Vagina (tissue), 2 donors: ENCODE data around the gene CCBE1. TPM values are rescaled to one million over a fixed set of nuclear protein-coding genes. Genes with fewer than 3 reads are reported as not detected.

Source experiments
- DNase-seq, 2 donors: peaks; one replicate each; pipeline ENCODE4 v3.0.0-alpha.2; 2017; ENCODE audit errors: extremely low spot score in 2 of 2
- H3K27ac ChIP-seq: fragments of 200-600 bp; sonication (generic); one replicate; pipeline ENCODE4 v1.5.1; 2019
- H3K27me3 ChIP-seq: fragments of 200-600 bp; sonication (generic); one replicate; pipeline ENCODE4 v1.5.1; 2019
- H3K36me3 ChIP-seq, 2 donors: fragments of 200-600 bp; sonication (generic); one replicate each; pipeline ENCODE4 v1.5.1; 2017 to 2019
- H3K4me1 ChIP-seq: fragments of 200-600 bp; sonication (generic); one replicate; pipeline ENCODE4 v1.5.1; 2019
- H3K4me3 ChIP-seq, 2 donors: fragments of 200-600 bp; sonication (generic); 1 replicate in 1 of 2; 2 replicates in 1 of 2; pipeline ENCODE4 v1.5.1; 2016 to 2019
- H3K9me3 ChIP-seq: fragments of 200-600 bp; sonication (generic); one replicate; pipeline ENCODE4 v1.5.1; 2019
- POLR2A ChIP-seq, 2 donors: fragments of 450-650 bp; IDR thresholded peaks; one replicate each; pipeline ENCODE4 v1.6.1; 2017; ENCODE audit warnings: antibody characterized with exemption in 2 of 2, mild to moderate bottlenecking in 2 of 2, moderate library complexity in 2 of 2
- POLR2AphosphoS5 ChIP-seq, 2 donors: sonication (generic); formaldehyde crosslinking; IDR thresholded peaks; one replicate each; pipeline ENCODE4 v1.9.0; 2017; ENCODE audit warnings: antibody characterized with exemption in 2 of 2, mild to moderate bottlenecking in 2 of 2, low read depth in 1 of 2; ENCODE audit not compliant: insufficient read depth in 1 of 2
- intact Hi-C: fragments of 100-400 bp; cut with DNase I; formaldehyde crosslinking; loops from one replicate; pipeline ENCODE4 v1.15.1; 2023
- total RNA-seq: library from RNA; depleted of rRNA; stranded (reverse); fragments of >200 nt; gene quantifications from one replicate; pipeline ENCODE4 v1.2.3, GENCODE V29; 2016
- TF ChIP-seq, protein P1 (sequence below), 3 experiments: fragments of 450-650 bp in 2 of 3; fragments of 200-600 bp in 1 of 3; sonication (generic) in 1 of 3; IDR thresholded peaks; one replicate each; pipeline ENCODE4 v1.5.1; 2017 to 2019; ENCODE audit warnings: antibody characterized with exemption in 3 of 3, mild to moderate bottlenecking in 2 of 3, moderate library complexity in 2 of 3

The CCBE1 gene
- total RNA-seq, 1 donor from 2014 or later, result 2.9 TPM

GRCh38 chr18:59569390-59569791 lies 127.8 kb downstream of the CCBE1 start:
- no peaks in the 10 kb centered on the region for H3K4me1 ChIP-seq

GRCh38 chr18:59567431-59567830 lies 129.8 kb downstream of the CCBE1 start:
- no peak overlapping the region for H3K27ac ChIP-seq
- no peaks in the 10 kb centered on the region for H3K9me3 ChIP-seq
- TF ChIP-seq POLR2A (IDR thresholded peaks at IDR 0.05), result no peak
- no peak for TF ChIP-seq POLR2AphosphoS5 (IDR thresholded peaks at IDR 0.05; ENCODE audit: insufficient read depth in 1 of 2, low read depth in 1 of 2)
- TF ChIP-seq, protein P1, sequence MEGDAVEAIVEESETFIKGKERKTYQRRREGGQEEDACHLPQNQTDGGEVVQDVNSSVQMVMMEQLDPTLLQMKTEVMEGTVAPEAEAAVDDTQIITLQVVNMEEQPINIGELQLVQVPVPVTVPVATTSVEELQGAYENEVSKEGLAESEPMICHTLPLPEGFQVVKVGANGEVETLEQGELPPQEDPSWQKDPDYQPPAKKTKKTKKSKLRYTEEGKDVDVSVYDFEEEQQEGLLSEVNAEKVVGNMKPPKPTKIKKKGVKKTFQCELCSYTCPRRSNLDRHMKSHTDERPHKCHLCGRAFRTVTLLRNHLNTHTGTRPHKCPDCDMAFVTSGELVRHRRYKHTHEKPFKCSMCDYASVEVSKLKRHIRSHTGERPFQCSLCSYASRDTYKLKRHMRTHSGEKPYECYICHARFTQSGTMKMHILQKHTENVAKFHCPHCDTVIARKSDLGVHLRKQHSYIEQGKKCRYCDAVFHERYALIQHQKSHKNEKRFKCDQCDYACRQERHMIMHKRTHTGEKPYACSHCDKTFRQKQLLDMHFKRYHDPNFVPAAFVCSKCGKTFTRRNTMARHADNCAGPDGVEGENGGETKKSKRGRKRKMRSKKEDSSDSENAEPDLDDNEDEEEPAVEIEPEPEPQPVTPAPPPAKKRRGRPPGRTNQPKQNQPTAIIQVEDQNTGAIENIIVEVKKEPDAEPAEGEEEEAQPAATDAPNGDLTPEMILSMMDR (IDR thresholded peaks at IDR 0.05), result no peak
- H3K27me3 ChIP-seq, result no peaks in the 10 kb centered on the region
- no peaks in the 10 kb centered on the region for H3K4me1 ChIP-seq
- no peak overlapping the region for H3K4me3 ChIP-seq
- intact Hi-C loops, result no loop called here
- DNase-seq, result no peak
- no peaks in the 10 kb centered on the region for H3K36me3 ChIP-seq

More at GRCh38 chr18:59569390-59569791, 127.8 kb downstream of the CCBE1 start:
- no peak overlapping the region for H3K27ac ChIP-seq
- no peak overlapping the region for H3K4me3 ChIP-seq
- TF ChIP-seq POLR2AphosphoS5 (IDR thresholded peaks at IDR 0.05; ENCODE audit: insufficient read depth in 1 of 2, low read depth in 1 of 2) (no peak), POLR2A (IDR thresholded peaks at IDR 0.05) (no peak)
- TF ChIP-seq, protein P1 (IDR thresholded peaks at IDR 0.05), result no peak
- no peaks in the 10 kb centered on the region for H3K9me3 ChIP-seq
- H3K36me3 ChIP-seq, result no peaks in the 10 kb centered on the region
- no peak for DNase-seq
- no peaks in the 10 kb centered on the region for H3K27me3 ChIP-seq
- intact Hi-C loops, result no loop called here

- intact Hi-C loops, result no loop called here
- H3K36me3 ChIP-seq, result no peaks in the 10 kb centered on the region
- no peaks in the 10 kb centered on the region for H3K9me3 ChIP-seq
- DNase-seq, result no peak
- no peak overlapping the region for H3K4me3 ChIP-seq
- H3K27ac ChIP-seq, result no peak overlapping the region
- no peaks in the 10 kb centered on the region for H3K4me1 ChIP-seq
- no peaks in the 10 kb centered on the region for H3K27me3 ChIP-seq
- TF ChIP-seq, protein P1 (IDR thresholded peaks at IDR 0.05), result no peak
- no peak for TF ChIP-seq POLR2A (IDR thresholded peaks at IDR 0.05)
- no peak for TF ChIP-seq POLR2AphosphoS5 (IDR thresholded peaks at IDR 0.05; ENCODE audit: insufficient read depth in 1 of 2, low read depth in 1 of 2)
Measured at GRCh38 chr18:59566533-59566971, 130.7 kb downstream of the CCBE1 start.

DNA sequence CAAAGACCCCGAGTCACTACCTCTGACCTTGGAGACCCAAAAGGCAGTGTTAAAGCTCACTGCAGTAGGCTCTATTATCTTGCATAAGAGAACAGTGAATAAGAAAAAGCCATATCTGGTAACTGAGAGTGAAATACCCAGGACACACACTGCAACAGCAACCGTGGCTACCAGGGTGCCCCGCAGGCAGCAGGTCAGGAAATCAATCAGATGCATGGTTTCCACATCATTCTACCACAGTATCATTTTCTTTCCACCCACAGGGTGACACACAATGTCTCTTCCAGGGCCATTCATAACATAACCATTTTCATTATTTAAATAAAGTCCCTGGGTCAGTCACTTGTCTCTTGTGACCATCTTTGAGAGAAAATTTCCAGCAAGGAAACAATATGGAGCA lies 131.3 kb downstream of the CCBE1 start:
- H3K9me3 ChIP-seq, result no peaks in the 10 kb centered on the region
- H3K36me3 ChIP-seq, result no peaks in the 10 kb centered on the region
- no peak overlapping the region for H3K27ac ChIP-seq
- no peak overlapping the region for H3K4me3 ChIP-seq
- H3K27me3 ChIP-seq, result no peaks in the 10 kb centered on the region
- intact Hi-C loops, result no loop called here
- no peak for DNase-seq
- no peaks in the 10 kb centered on the region for H3K4me1 ChIP-seq
- TF ChIP-seq, protein P1 (IDR thresholded peaks at IDR 0.05), result no peak
- TF ChIP-seq POLR2AphosphoS5 (IDR thresholded peaks at IDR 0.05; ENCODE audit: insufficient read depth in 1 of 2, low read depth in 1 of 2), result no peak
- no peak for TF ChIP-seq POLR2A (IDR thresholded peaks at IDR 0.05)

DNA sequence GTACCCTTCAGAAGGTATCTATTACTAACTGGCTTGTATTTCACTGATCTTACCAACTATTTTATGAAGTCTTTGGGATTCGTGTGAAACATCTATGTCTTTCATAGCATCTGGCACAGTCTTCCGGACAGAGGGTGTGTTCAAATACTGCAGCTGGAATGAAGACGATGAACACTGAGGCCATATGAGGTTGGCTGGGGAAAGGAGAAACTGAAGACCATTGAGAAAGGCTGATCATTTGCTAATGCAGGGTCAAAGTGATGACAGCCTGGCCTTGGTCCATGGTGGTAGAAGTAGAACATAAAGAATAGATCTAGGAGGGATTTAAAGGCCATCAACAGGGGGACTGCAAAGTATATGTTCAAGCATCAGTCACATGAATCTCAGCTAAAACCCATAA lies 132.7 kb downstream of the CCBE1 start:
- Histone ChIP-seq H3K36me3 (no peaks in the 10 kb centered on the region), H3K4me1 (no peaks in the 10 kb centered on the region), H3K9me3 (no peaks in the 10 kb centered on the region), H3K4me3 (no peak overlapping the region), H3K27ac (no peak overlapping the region), H3K27me3 (no peaks in the 10 kb centered on the region)
- intact Hi-C loops, result no loop called here
- TF ChIP-seq POLR2A (IDR thresholded peaks at IDR 0.05), result no peak
- TF ChIP-seq POLR2AphosphoS5 (IDR thresholded peaks at IDR 0.05; ENCODE audit: insufficient read depth in 1 of 2, low read depth in 1 of 2), result no peak
- DNase-seq, result no peak
